ENCODE data around the gene NECAB2. TPM values are rescaled to one million over a fixed set of nuclear protein-coding genes. Genes with fewer than 3 reads are reported as not detected.
A peak's percentile ranks its signal among the peaks of the same experiment; 100 is the strongest.

Gene NECAB2
- total RNA-seq, 1 donor from 2014 or later: not detected

GRCh38 chr16:84042879-84043485 is 74.9 kb downstream of the NECAB2 start:
- DNase-seq (ENCODE audit: low read depth in 2 of 2): no peak

- DNase-seq (ENCODE audit: low read depth in 2 of 2): peak in 1 of 2 donors; percentile 33
Measured at GRCh38 chr16:84043486-84044117, 75.6 kb downstream of the NECAB2 start.

- DNase-seq (ENCODE audit: low read depth in 2 of 2): peak in 1 of 2 donors; percentile 50
Measured at GRCh38 chr16:84044118-84044488, 76.1 kb downstream of the NECAB2 start.

GRCh38 chr16:84045001-84045817 is 77.2 kb downstream of the NECAB2 start:
- no peak for DNase-seq (ENCODE audit: low read depth in 2 of 2)

- no peak for DNase-seq (ENCODE audit: low read depth in 2 of 2)
Measured at GRCh38 chr16:84045818-84046470, 77.9 kb downstream of the NECAB2 start.

- no peak for DNase-seq (ENCODE audit: low read depth in 2 of 2)
Measured at GRCh38 chr16:84047206-84047605, 79.2 kb downstream of the NECAB2 start.

- no peak for DNase-seq (ENCODE audit: low read depth in 2 of 2)
Measured at GRCh38 chr16:84047626-84048025, 79.6 kb downstream of the NECAB2 start.

- peak in 1 of 2 donors; percentile 5 for DNase-seq (ENCODE audit: low read depth in 2 of 2)
Measured at GRCh38 chr16:84048270-84048669, 80.2 kb downstream of the NECAB2 start.

- DNase-seq (ENCODE audit: low read depth in 2 of 2): no peak
Measured at GRCh38 chr16:84048871-84049270, 80.8 kb downstream of the NECAB2 start.

- no peak for DNase-seq (ENCODE audit: low read depth in 2 of 2)
Measured at GRCh38 chr16:84049403-84050060, 81.5 kb downstream of the NECAB2 start.

GRCh38 chr16:84050316-84050715 is 82.3 kb downstream of the NECAB2 start:
- DNase-seq (ENCODE audit: low read depth in 2 of 2): no peak

- DNase-seq (ENCODE audit: low read depth in 2 of 2): no peak
Measured at GRCh38 chr16:84052071-84052622, 84.1 kb downstream of the NECAB2 start.

Other genes starting within 250 kb of the NECAB2 start
- 126 and 137 TPM in 2 replicates for gene HSBP1, start 160.3 kb upstream of the NECAB2 start, total RNA-seq
- gene MLYCD, start 69.1 kb upstream of the NECAB2 start, total RNA-seq: 1.7 and 3.6 TPM in 2 replicates
- gene OSGIN1, start 15.0 kb upstream of the NECAB2 start, total RNA-seq: 0.60 and 1.3 TPM in 2 replicates
- gene SLC38A8, start 74.6 kb downstream of the NECAB2 start, total RNA-seq: not detected in 2 replicates
- gene MBTPS1, start 148.7 kb downstream of the NECAB2 start, total RNA-seq: 74.3 and 106 TPM in 2 replicates
- 25.1 and 33.5 TPM in 2 replicates for gene HSDL1, start 176.9 kb downstream of the NECAB2 start, total RNA-seq
- under 0.01 TPM in 2 replicates for gene DNAAF1, start 177.1 kb downstream of the NECAB2 start, total RNA-seq
- gene TAF1C, start 218.8 kb downstream of the NECAB2 start, total RNA-seq: 7.2 and 16.5 TPM in 2 replicates
- gene ADAD2, start 222.9 kb downstream of the NECAB2 start, total RNA-seq: not detected in 2 replicates

Data from lung microvascular endothelial cell (primary cell).